ENCODE measurements around the gene FAM83B.

The FAM83B gene

DNA sequence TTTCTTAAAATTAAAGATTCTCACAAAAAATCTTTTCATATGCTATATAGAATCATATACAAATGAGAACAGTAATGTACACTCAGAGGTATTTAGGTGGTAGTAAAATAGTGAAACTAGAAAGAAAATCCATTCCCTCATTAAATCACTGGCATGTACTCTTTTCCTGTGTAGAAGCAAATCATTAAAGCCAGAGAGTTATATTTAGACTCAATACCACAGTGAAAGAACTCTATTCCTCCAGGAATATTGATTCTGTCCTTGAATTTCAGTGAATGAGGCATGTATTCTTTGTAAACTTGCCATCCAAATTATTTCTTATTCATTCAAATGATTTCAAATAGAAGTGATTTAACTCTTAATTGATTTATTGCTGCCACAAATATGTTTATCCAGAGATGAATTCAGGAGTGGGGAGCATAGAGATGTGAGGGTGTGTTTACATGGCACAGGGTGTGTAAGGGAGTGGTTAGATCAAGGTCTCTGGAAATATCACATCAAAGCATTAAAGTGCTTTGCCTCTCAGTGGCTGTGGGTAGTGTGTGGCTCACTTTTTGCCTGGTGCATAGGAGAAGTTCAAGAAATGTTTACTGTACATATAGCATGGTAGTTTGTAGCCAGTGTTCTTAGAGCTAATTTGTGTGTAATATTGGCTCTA lies 141.2 kb downstream of the FAM83B start:
- no peak for DNase-seq

DNA sequence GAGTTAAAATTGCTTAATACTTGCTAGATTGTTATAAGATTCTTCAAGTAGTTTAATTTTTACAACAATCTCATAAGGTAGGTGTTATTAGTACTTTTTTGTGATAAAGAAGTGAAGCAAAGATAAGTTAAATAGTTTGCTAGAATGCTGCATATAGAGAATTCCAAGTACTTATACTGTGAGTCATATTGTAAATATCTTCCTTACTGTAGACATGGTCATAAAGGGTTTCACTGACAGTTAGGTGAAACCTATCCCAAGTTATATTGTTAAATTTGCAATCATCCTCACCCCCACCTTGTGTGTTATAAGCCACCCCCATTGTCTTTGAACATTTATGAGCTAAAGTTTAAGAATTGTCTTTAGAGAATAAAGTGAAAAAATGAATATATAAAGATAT lies 142.0 kb downstream of the FAM83B start:
- DNase-seq: no peak

DNA sequence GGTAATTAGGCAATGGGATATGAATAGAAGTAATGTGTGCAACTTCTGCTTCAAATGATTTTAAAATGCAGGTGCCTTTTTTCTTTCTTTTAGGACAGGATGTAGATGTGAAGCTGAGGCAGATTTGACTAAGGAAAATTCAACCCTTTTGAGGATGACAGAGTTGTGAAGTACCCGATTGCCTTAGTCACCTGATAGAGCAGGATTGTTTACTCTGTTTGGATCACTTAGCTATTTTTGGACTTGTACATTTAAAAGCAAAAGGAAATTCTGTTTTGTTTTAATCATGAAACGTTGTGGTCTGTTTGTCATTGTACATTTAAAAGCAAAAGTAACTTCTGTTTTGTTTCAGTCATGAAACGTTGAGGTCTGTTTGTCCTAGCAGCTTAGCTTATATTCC lies 143.4 kb downstream of the FAM83B start:
- no peak for DNase-seq
